PFSK-1 (cell line): ENCODE results near the gene DOCK4.

ENCODE experiments used
- FOXP2 ChIP-seq: optimal IDR thresholded peaks from 2 replicates; pipeline ENCODE3; 2011; ENCODE audit warnings: borderline replicate concordance, control low read depth, inconsistent platforms; ENCODE audit not compliant: insufficient read depth; ENCODE audit errors: extremely low read length, extremely low read depth
- POLR2AphosphoS5 ChIP-seq: IDR thresholded peaks from 2 replicates; pipeline ENCODE4 v1.6.1; 2012; ENCODE audit warnings: low read depth, mild to moderate bottlenecking, control low read depth, low read length, moderate library complexity
- SIN3A ChIP-seq: IDR thresholded peaks from 2 replicates; pipeline ENCODE4 v1.6.1; 2012; ENCODE audit warnings: mild to moderate bottlenecking, low read length, moderate library complexity, borderline replicate concordance; ENCODE audit not compliant: insufficient read depth
- TAF1 ChIP-seq: IDR thresholded peaks from 2 replicates; pipeline ENCODE4 v1.6.1; 2012; ENCODE audit warnings: low read length, control low read depth, borderline replicate concordance; ENCODE audit not compliant: insufficient read depth
- TF ChIP-seq, protein P1 (sequence below), 2 experiments: IDR thresholded peaks; 2 replicates each; pipeline versions ENCODE4 v1.6.1 to v1.8.0; 2011 to 2012; ENCODE audit warnings: low read depth in 2 of 2, low read length in 2 of 2, control low read depth in 1 of 2, inconsistent platforms in 1 of 2, mild to moderate bottlenecking in 1 of 2, moderate library complexity in 1 of 2; ENCODE audit not compliant: insufficient read depth in 1 of 2

DOCK4 gene

DNA sequence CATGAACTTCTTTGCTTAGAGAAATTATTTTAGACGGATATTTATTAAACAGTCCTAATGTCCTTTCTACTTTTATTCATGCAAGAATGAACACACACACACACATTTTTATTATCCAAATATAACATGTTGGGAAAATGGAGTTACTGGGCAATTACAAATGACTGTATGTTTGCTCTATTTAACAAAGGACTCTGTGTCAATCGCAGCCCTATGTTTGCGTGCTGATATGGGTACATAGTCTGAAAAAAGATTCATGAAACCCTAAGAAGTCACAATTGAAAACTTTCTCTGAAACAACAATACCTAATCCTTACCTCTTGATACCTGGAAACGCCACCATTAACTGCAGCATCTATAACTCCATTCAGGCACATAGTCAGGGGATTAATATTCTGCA is 459.2 kb downstream of the DOCK4 start:
- no peak for TF ChIP-seq TAF1
- TF ChIP-seq, protein P1, sequence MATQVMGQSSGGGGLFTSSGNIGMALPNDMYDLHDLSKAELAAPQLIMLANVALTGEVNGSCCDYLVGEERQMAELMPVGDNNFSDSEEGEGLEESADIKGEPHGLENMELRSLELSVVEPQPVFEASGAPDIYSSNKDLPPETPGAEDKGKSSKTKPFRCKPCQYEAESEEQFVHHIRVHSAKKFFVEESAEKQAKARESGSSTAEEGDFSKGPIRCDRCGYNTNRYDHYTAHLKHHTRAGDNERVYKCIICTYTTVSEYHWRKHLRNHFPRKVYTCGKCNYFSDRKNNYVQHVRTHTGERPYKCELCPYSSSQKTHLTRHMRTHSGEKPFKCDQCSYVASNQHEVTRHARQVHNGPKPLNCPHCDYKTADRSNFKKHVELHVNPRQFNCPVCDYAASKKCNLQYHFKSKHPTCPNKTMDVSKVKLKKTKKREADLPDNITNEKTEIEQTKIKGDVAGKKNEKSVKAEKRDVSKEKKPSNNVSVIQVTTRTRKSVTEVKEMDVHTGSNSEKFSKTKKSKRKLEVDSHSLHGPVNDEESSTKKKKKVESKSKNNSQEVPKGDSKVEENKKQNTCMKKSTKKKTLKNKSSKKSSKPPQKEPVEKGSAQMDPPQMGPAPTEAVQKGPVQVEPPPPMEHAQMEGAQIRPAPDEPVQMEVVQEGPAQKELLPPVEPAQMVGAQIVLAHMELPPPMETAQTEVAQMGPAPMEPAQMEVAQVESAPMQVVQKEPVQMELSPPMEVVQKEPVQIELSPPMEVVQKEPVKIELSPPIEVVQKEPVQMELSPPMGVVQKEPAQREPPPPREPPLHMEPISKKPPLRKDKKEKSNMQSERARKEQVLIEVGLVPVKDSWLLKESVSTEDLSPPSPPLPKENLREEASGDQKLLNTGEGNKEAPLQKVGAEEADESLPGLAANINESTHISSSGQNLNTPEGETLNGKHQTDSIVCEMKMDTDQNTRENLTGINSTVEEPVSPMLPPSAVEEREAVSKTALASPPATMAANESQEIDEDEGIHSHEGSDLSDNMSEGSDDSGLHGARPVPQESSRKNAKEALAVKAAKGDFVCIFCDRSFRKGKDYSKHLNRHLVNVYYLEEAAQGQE (IDR thresholded peaks at IDR 0.05; ENCODE audit: insufficient read depth in 1 of 2, low read depth in 2 of 2, low read length in 2 of 2), result no peak
- TF ChIP-seq SIN3A, result no peak

DNA sequence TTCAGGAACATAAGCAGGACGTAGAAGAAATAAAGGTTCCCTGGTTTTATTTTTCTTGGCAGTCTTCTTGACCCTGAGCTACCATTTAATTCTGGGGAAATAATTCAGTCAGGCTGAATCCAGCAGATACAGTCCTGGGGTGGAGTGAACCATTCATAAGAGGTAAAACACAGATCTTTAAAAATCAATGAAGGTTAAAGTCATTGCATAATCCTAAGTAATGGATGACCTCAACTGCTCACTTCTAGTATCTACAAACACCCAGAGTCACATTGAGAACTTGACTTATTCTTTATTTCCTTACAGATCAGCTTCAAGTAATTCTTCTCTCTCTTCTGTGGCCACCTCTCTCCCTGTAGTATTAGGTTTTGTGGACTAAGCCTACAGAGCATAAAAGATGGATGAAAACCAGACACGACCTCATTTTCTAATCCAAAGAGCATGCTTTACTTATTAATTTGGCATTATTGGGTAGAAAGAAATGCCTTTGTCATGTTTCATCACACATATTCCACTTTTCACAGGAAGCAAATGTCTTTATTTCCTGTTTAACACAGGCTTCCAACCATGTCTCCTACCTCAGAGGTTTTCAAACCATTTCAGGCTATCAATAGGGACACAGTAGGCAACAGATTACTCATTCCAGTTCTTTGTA is 461.6 kb downstream of the DOCK4 start:
- no peak for TF ChIP-seq SIN3A
- TF ChIP-seq, protein P1 (IDR thresholded peaks at IDR 0.05; ENCODE audit: insufficient read depth in 1 of 2, low read depth in 2 of 2, low read length in 2 of 2), result no peak
- TF ChIP-seq TAF1, result no peak
- TF ChIP-seq POLR2AphosphoS5, result no peak
- TF ChIP-seq FOXP2, result no peak

DNA sequence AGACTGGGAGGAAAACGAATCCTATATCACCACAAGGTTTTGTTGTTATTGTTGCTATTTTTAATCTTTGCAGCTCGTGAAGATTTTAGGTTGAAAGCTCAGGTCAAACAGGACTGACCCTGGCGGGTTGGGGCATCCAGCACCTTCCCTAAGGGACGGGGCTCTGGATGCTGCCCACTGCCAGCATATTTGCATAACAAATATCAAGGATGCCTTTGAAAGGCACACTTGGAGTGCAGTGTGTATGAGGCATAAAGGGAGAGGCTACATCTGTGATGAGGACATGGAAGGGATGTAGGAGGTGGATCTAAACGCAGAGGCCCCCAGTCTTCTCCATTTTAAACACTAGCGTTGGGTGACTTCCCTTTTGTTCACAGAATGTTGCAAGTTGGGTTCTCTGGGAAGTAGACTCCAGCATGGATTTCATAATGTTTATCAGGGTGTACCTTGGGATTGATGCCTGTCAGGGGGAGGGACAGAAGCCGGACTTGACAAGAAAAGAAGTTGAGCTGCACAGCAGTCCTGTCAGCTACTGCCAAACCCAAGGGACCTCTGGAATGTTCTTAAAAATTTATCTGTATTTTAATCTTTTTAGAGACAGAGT is 462.9 kb downstream of the DOCK4 start:
- TF ChIP-seq, protein P1 (IDR thresholded peaks at IDR 0.05; ENCODE audit: insufficient read depth in 1 of 2, low read depth in 2 of 2, low read length in 2 of 2), result no peak
- no peak for TF ChIP-seq FOXP2

DNA sequence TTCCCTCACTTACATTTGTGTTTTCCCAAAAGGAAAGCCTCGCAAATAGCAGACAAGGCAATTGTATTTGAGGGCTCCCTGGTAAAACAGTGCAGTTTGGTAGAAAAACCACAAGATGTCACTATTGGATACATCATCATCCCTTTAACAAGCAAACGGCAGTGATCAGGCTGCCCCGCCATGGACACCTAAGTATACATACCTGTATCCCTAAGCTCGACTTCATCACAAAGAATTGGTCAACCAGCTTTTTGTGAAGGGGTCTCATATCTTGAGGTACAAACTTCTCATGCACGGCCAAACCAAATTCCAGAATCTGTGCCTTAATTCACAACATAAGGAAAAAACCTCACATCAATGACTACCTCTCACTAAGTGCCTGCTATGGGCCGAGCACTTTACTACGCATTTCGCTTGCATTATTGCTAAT is 464.4 kb downstream of the DOCK4 start:
- TF ChIP-seq, protein P1 (IDR thresholded peaks at IDR 0.05; ENCODE audit: insufficient read depth in 1 of 2, low read depth in 2 of 2, low read length in 2 of 2), result no peak

DNA sequence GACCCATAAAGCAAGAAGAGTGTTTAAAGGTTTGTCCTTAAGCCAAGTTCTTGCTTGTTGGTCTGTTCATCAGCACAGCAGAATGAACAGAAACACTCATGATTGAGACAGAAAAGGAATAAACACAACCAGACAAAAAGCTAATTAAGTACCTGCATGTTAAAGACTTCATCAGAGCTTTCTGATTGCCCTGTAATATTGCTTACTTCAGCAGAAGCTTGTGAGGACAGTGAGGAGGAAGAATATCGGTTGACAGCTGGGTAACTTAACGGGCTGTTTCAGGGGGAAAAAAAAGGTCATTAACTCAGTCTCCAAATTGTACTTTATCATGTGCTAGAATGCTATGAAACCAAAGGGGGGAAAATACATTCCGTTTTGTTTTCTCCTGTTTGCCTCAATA is 465.3 kb downstream of the DOCK4 start:
- TF ChIP-seq SIN3A (no peak), FOXP2 (no peak), POLR2AphosphoS5 (no peak), TAF1 (no peak)
- TF ChIP-seq, protein P1 (IDR thresholded peaks at IDR 0.05; ENCODE audit: insufficient read depth in 1 of 2, low read depth in 2 of 2, low read length in 2 of 2), result no peak
